GM19193 (cell line): ENCODE results near the gene HLA-DRB5.
A peak's percentile ranks its signal among the peaks of the same experiment; 100 is the strongest.

Experiments used
- POLR2A ChIP-seq: IDR thresholded peaks from 4 replicates; pipeline ENCODE4 v1.6.1; 2011; ENCODE audit not compliant: insufficient read depth, insufficient read length; ENCODE audit errors: extremely low read depth

HLA-DRB5 gene

GRCh38 chr6:32529697-32530430 is at the start of gene HLA-DRB5:
Gene HLA-DRB5 (minus strand): TSS chr6:32530287. CDS start chr6:32530224, 63 bp downstream.
- TF ChIP-seq POLR2A: peak; percentile 58

GRCh38 chr6:32578962-32579361 is 48.9 kb upstream of the HLA-DRB5 start:
- no peak for TF ChIP-seq POLR2A

- no peak for TF ChIP-seq POLR2A
Measured at GRCh38 chr6:32576250-32576649, 46.2 kb upstream of the HLA-DRB5 start.

GRCh38 chr6:32570363-32570905 is 40.3 kb upstream of the HLA-DRB5 start:
- TF ChIP-seq POLR2A: no peak

- TF ChIP-seq POLR2A: no peak
Measured at GRCh38 chr6:32568561-32568960, 38.5 kb upstream of the HLA-DRB5 start.

- TF ChIP-seq POLR2A: no peak
Measured at GRCh38 chr6:32566957-32567356, 36.9 kb upstream of the HLA-DRB5 start.

GRCh38 chr6:32565511-32565910 is 35.4 kb upstream of the HLA-DRB5 start:
- no peak for TF ChIP-seq POLR2A

GRCh38 chr6:32562940-32563339 is 32.9 kb upstream of the HLA-DRB5 start:
- TF ChIP-seq POLR2A: no peak

GRCh38 chr6:32559747-32560146 is 29.7 kb upstream of the HLA-DRB5 start:
- no peak for TF ChIP-seq POLR2A

- no peak for TF ChIP-seq POLR2A
Measured at GRCh38 chr6:32558426-32559057, 28.5 kb upstream of the HLA-DRB5 start.

GRCh38 chr6:32554116-32554965 is 24.3 kb upstream of the HLA-DRB5 start:
- no peak for TF ChIP-seq POLR2A

- TF ChIP-seq POLR2A: no peak
Measured at GRCh38 chr6:32553037-32553742, 23.1 kb upstream of the HLA-DRB5 start.

GRCh38 chr6:32551410-32551809 is 21.3 kb upstream of the HLA-DRB5 start:
- no peak for TF ChIP-seq POLR2A

GRCh38 chr6:32539839-32540238 is 9.8 kb upstream of the HLA-DRB5 start:
- no peak for TF ChIP-seq POLR2A
